AG09309 (cell line): ENCODE measurements around the gene FNBP1.
"Not testable (repeated sequence)": the region's sequence is repeated elsewhere in the genome, so short reads cannot be mapped to it uniquely, and the experiment has no call there.

Experiments used
- DNase-seq: peaks from one replicate; pipeline ENCODE4 v3.0.0-alpha.2; 2010; ENCODE audit warnings: low read depth
- H3K4me3 ChIP-seq: 2 replicates; pipeline ENCODE4 v1.5.1; 2011; ENCODE audit warnings: mild to moderate bottlenecking, low read depth, low read length, moderate library complexity; ENCODE audit not compliant: control insufficient read depth
- CTCF ChIP-seq: IDR thresholded peaks from 2 replicates; pipeline ENCODE4 v1.5.1; 2011; ENCODE audit warnings: mild to moderate bottlenecking, low read depth, low read length, inconsistent platforms; ENCODE audit not compliant: insufficient read depth, control insufficient read depth; ENCODE audit errors: missing control alignments

FNBP1 gene

GRCh38 chr9:129995409-129996160 lies 47.4 kb downstream of the FNBP1 start:
- DNase-seq: no peak
- TF ChIP-seq CTCF: no peak
- no peak overlapping the region for H3K4me3 ChIP-seq

- no peak for DNase-seq
- H3K4me3 ChIP-seq: no peak overlapping the region
Measured at GRCh38 chr9:129994882-129995281, 48.1 kb downstream of the FNBP1 start.

GRCh38 chr9:129991139-129991538 lies 51.9 kb downstream of the FNBP1 start:
- H3K4me3 ChIP-seq, DNase-seq: not testable (repeated sequence)

More at GRCh38 chr9:129994882-129995281, 48.1 kb downstream of the FNBP1 start:
- TF ChIP-seq CTCF: no peak

- no peak for TF ChIP-seq CTCF
- no peak overlapping the region for H3K4me3 ChIP-seq
- no peak for DNase-seq
Measured at GRCh38 chr9:129990269-129991010, 52.5 kb downstream of the FNBP1 start.

- DNase-seq: no peak
- TF ChIP-seq CTCF: no peak
- no peak overlapping the region for H3K4me3 ChIP-seq
Measured at GRCh38 chr9:129989740-129990139, 53.2 kb downstream of the FNBP1 start.

GRCh38 chr9:129989362-129989708 lies 53.7 kb downstream of the FNBP1 start:
- no peak overlapping the region for H3K4me3 ChIP-seq
- DNase-seq: no peak
- no peak for TF ChIP-seq CTCF

- no peak overlapping the region for H3K4me3 ChIP-seq
- no peak for DNase-seq
- no peak for TF ChIP-seq CTCF
Measured at GRCh38 chr9:129988607-129989361, 54.2 kb downstream of the FNBP1 start.
